GM18508 (cell line): ENCODE measurements around the gene SPHK2.
"Not testable (repeated sequence)": the region's sequence is repeated elsewhere in the genome, so short reads cannot be mapped to it uniquely, and the experiment has no call there.

Experiments
- ATAC-seq: cut with Tn5 transposase; IDR thresholded peaks from one replicate; pipeline ENCODE4 v1.9.1; 2021; ENCODE audit warnings: moderate number of reproducible peaks; ENCODE audit not compliant: insufficient read depth, unreplicated experiment

SPHK2 gene, protein sequence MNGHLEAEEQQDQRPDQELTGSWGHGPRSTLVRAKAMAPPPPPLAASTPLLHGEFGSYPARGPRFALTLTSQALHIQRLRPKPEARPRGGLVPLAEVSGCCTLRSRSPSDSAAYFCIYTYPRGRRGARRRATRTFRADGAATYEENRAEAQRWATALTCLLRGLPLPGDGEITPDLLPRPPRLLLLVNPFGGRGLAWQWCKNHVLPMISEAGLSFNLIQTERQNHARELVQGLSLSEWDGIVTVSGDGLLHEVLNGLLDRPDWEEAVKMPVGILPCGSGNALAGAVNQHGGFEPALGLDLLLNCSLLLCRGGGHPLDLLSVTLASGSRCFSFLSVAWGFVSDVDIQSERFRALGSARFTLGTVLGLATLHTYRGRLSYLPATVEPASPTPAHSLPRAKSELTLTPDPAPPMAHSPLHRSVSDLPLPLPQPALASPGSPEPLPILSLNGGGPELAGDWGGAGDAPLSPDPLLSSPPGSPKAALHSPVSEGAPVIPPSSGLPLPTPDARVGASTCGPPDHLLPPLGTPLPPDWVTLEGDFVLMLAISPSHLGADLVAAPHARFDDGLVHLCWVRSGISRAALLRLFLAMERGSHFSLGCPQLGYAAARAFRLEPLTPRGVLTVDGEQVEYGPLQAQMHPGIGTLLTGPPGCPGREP

DNA sequence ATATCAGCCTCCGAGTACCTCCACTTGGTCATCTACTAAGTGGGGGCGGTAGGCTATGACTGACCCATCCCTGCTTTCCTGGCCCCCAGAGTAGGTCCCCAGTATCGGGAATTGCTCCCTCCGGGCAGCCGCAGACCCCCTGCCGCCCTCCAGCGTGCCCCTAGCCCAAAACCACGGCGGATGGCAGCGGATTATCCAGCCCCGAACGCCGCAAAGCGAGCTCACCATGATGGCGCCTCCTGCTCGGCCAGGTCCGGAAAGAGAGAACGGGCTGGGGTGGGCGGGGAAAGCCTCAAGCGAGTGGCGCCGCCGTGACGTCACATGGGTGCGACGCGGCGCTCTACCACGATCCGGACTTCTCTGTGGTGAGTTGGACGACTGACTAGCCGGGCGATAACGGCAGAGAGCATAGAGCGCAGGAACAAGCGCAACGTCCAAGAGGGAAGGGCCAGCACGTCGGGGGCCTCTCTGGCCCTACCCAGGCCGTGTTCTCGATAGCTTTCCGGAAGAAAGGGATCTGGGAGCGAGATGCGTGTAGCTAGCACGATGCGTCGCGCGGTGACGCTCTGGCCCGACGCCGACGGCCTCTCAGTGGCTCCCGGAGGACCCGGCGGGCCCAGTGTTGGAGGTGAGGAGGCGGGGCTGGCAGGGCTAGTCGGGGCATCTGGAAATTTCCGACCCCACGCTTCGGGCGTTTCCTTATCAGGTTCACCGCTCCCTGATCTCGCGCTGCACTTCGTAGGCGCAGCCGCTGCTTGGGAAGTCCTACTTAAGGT, at the start of gene SPHK2, which contains the start of gene RPL18:
TSS of gene SPHK2 (plus strand) at position 591 of the 776 bp plus-strand sequence. CDS start 1,009 bp downstream, outside the sequence.
TSS of gene RPL18 (minus strand) at position 263 of the 776 bp plus-strand sequence. CDS start at position 228, 35 bp downstream.
- ATAC-seq: peak; percentile 76

DNA sequence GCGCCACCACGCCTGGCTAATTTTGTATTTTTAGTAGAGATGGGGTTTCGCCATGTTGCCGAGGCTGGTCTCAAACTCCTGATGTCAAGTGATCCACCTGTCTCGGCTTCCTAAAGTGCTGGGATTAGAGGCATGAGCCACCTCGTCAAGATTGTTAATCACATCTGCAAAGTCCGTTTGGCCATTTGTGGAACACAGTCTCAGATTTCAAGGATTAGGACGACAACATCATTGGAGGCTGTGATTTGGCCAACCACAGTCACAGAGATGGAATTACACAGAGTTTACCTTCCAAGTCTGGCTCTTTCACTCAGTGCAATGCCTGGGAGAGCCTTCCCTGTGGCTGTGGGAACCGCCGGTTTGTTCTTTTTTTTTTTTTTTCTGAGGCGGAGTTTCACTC, 49.5 kb upstream of the SPHK2 start:
- no peak for ATAC-seq

DNA sequence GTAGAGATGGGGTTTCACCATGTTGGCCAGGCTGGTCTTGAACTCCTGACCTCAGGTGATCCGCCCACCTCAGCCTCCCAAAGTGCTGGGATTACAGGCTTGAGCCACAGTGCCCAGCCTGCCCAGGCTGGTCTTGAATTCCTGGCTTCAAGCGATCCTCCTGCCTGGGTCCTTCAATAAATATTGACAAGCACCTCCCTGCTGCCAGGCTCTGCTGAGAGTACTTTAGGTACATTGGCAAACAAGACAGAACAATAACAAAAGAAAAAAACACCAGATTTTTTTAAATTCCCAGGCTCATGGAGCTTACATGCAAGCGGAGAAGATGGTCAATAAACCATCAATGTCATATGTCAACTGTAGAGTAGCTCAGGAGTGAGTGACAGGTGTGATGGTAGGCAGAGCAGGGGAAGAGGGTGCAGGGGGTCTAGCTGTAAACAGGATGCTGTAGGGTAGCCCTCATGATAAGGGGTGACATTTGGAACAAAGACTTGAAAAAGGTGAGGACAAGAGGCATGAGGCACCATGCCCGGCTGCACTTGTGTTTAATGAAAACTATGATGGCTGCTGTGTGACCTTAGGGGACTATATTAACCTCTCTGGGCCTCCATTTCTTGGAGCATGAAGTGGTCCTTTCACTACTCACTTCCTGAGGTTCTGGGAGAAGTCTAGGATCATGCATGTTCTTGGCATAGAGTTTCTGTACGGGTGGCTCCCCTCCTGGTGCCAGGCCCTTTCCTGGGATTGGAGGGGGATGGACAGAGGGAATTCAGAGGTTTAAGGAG, 47.7 kb upstream of the SPHK2 start:
- no peak for ATAC-seq

DNA sequence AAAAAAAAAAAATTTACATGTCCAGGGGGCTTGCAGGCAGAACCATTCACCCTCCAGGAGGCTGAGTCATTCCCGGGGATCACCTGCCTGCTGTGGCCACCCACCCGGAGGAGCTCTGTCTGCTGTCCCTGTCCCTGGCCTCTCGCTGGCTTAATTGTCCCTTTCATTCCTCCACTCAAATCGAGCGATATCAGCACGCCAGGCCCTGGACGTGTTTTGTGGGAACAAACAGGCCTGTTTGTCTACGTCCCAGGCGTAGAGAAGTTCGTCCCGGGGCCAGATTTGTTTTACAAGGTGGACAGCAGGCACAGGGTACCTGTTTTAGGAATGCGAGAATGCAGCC, 46.2 kb upstream of the SPHK2 start:
- ATAC-seq: no peak

DNA sequence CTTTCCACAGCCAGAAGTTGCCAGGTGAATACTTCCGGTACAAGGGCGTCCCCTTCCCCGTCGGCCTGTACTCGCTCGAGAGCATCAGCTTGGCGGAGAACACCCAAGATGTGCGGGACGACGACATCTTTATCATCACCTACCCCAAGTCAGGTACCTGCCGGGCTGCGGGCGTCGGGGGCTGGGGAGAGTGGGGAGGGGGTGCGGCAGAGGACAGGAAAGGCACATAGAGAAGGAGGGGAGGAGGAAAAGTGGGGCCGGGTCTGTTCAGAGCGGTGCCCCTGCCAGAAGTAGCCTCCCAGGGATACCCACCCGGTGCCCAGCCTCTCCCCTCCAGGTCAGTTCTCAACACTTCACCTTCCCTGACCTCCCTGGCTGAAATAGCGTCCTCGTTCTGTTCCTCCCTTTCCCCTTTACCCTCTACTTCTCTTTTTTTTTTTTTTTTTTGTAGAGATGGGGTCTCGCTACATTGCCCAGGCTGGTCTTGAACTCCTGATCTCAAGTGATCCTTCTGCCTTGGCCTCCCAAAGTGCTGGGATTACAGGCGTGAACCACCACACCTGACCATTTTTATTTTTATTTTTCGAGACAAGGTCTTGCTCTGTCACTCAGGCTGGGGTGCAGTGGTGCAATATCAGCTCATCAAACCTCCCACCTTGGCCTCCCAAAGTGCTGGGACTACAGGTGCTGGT, 43.2 kb upstream of the SPHK2 start:
- no peak for ATAC-seq

DNA sequence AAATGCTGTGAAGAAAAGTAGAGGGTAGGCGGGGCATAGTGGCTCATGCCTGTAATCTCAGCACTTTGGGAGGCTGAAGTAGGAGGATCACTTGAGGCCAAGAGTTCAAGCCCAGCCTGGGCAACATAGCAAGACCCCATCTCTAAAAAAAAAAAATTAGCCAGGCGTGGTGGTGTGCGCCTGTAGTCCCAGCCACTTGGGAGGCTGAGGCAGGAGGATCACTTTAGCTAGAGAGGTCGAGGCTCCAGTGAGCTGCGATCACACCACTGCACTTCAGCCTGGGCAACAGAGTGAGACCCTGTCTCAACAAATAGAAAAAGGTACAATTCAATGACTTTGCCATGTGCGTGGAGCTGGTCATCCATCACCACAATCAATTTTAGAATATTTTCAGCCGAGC, 41.4 kb upstream of the SPHK2 start:
- ATAC-seq: not testable (repeated sequence)

DNA sequence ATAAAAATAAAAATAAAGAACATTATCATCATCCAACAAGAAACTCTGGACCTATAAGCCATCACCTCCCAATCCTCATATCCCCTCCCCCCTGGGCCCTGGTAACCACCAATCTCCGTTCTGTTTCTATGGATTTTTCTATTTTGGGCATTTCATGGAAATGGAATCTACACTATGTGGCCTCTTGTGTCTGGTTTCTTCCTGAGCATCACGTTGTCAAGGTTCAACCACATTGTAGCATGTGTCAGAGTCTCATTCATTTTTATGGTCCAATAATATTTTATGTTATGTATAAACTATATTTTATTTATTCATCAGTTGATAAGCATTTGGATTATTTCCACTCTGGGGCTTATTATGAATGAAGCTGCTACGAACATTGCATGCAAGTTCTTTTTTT, 40.4 kb upstream of the SPHK2 start:
- ATAC-seq: no peak

DNA sequence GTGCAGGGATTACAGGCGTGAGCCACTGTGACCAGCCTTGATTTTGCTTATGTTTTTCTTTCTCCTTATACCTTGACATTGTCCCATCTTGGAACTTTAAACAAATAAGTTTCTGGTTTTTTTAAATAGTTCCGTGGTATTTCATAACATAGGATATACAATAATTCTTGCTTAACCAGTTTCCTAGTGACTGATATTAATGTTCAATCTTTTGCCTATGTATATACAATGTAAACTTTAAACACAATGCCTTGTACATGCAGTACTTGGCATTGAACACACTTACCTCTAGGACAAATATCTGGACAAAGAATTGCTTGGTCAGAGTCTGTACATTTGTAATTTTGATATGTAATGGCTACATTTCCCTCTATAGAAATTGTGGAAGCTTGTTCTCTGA, 37.1 kb upstream of the SPHK2 start:
- ATAC-seq: no peak

DNA sequence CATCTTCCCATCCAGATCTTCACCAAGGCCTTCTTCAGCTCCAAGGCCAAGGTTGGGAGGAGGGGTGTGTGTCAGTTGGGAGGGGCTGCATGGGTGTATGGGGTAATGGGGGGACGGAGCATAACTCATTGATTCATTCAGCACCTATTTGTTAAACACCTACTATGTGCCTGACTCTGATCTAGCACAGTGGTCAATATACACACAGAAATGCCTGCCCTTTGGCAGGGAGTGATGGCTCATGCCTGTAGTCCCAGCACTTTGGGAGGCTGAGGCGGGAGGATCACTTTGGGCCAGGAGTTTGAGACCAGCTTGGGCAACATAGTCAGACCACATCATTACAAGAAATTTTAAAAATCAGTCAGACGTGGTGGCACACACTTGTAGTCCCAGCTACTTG, 31.9 kb upstream of the SPHK2 start:
- no peak for ATAC-seq

DNA sequence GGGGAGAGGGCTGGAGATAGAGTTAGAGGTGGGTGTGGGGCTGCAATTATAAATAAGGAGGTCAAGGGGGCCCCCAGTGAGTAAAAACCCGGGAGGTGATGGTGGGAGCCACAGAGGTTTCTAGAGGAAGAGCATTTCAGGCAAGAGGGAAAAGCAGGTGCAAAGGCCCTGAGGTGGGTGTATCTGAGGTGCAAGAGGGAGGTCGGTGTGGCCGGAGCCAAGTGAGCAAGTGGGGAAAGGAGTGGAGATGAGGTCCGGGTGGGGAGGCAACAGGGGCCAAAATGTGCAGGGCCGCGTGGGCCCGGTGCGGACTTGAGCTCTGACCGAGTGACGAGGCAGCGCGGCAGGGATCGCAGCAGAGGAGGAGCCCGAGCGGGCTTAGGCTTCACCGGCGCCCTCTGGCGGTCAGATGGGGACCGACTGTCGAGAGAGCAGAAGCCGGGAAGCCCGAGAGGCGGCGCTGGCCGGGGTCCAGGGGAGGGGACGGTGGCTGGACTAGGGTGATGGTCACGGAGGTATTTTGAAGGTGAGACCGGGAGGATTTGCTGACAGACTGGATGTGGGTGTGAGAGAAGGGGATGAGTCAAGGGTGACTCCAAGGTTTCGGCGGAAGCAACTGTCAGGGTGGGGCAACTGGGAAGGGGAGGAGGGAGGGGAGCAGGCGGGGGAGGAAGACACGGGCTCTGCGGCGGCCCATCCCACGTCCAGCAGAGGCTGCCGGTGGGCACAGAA, 30.5 kb upstream of the SPHK2 start:
- no peak for ATAC-seq

DNA sequence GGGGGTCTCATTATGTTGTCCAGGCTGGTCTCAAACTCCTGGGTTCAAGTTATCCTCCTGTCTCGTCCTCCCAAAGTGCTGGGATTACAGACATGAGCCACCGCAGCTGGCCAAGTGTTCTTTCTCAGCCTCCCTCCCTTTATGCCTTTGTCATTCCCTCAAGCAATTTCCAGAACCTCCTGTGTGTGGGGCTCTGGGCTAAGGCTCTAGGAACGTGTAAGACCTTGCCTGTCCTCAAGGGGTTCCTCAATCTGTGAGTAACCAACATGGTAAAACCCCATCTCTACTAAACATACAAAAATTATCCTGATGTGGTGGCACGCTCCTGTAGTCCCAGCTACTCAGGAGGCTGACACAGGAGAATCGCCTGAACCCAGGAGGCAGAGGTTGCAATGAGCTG, 28.3 kb upstream of the SPHK2 start:
- no peak for ATAC-seq

DNA sequence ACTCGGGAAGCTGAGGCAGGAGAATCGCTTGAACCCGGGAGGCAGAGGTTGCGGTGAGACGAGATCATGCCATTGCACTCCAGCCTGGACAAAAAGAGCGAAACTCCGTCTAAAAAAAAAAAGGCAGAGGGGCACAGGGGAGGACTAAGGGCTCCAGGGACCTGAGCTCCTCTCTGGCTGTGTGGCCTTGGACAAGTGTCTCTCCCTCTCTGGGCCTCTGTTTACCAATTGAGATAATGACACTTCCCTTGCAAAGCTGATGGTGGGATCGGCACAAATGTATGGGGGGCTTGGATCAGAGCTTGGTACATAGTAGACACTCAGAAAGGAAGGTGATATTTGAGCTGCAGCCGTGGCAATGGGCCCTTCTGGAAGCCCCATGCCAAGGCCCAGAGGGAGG, 24.1 kb upstream of the SPHK2 start:
- ATAC-seq: no peak

DNA sequence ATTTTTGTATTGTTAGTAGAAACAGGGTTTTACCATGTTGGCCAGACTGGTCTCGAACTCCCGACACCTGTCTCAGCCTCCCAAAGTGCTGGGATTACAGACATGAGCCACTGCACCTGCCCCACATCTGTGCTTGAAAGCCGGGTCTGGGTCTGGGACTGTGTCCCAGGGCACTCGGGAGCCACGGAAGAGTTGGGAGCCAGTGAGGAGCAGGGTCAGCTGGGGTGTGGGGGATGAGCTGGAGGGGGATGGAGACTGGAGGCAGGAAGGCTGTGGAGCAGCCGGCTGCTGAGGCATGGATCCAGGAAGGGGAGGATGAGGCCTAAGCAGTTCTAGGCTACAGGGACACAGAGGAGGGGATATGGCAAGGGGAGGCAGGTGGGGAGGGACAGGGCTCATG, 23.5 kb upstream of the SPHK2 start:
- no peak for ATAC-seq

DNA sequence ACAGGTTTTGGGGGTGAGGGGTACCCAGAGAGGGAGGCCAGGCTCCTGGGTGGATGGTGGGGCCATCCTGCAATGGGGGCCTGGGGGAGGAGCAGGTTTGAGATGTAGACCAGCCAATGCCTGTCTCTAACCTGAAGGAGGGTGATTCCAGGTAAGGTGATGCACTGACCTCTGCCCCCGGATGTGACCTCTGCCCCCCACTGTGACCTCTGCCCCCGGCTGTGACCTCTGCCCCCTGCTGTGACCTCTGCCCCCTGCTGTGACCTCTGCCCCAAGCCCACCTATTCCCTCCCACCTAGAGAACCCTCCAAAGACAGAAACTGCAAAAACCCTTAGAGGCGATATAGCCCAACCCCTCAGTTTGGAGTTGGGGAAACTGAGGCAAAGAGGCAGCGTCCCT, 23.1 kb upstream of the SPHK2 start:
- no peak for ATAC-seq

DNA sequence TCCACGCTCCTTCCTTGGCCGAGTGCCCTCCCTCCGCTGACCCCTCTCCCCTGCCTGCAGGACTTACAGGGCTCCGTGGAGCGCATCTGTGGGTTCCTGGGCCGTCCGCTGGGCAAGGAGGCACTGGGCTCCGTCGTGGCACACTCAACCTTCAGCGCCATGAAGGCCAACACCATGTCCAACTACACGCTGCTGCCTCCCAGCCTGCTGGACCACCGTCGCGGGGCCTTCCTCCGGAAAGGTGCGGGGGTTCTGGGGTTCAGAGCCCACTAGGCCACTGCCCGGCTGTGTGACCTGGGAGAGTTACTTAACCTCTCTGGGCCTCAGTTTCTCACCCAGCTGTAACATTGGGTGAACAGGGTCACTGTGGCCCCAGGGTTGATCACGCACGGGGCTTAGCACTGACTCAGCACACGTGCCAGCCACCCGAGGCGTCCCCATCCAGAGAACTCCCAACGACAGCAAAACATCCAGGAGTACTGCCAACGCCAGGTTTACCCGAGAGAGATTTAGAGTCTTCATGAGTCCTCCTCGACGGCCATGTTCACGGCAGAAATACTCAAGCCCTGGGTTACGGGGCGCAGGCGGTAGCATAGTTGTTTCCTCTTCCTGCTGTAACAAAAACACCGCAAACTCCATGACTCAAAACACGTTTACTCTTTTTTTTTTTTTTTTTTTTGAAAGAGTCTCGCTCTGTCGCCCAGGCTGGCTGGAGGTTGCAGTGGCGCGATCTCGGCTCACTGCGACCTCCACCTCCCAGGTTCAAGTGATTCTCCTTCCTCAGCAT, 22.4 kb upstream of the SPHK2 start:
- no peak for ATAC-seq

DNA sequence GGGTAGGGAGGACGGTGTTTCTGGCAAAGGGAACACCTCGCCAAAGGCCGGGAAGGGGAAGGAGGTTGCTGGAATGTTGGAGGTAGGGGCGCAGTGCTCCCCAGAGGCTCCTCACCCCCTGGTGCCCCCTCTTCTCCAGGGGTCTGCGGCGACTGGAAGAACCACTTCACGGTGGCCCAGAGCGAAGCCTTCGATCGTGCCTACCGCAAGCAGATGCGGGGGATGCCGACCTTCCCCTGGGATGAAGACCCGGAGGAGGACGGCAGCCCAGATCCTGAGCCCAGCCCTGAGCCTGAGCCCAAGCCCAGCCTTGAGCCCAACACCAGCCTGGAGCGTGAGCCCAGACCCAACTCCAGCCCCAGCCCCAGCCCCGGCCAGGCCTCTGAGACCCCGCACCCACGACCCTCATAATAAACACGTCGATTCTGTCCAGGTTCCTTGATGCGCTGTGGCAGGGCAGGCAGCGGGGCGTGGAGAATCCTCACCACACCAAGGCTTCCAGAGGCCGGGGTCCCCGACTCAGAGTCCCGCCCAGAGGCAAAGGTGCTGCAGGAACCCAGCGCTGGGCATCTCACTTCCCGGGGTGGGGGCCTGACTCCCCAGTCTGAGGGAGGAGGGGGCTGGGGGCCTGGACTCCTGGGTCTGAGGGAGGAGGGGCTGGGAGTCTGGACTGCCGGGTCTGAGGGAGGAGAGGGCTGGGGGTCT, 20.2 kb upstream of the SPHK2 start:
- no peak for ATAC-seq

DNA sequence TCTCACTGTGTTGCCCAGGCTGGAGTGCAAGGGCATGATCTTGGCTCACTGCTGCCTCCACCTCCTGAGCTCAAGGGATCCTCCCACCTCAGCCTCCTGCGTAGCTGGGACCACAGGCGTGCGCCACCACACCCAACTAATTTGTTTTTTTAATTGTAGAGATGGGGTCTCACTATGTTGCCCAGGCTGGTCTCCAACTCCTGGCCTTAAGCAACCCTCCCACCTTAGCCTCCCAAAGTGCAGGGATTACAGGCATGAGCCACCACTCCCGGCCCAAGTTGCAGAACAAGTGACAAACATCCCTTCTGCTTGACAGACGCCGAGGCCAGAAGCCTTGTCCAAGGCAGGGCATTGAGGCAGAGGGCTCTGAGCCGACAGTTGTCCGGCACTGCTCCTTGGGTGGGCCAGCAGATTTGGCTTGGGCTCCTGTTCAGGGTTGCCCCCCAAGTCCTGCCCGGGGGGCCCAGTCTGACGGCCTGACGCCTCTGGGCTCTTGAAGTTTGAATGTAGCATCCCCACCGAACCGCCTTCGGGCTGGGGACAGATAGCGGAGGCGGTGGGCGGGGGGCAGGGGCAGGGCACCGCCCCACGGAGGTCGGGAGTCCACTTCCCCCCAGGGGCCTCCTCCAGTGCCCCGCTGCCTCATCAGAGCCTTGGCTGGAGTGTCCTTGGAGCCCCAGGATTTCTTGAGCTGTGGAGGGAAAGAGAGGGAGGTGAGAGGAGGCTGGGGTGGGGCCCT, 18.5 kb upstream of the SPHK2 start:
- ATAC-seq: no peak
